Measurements from ENCODE around the gene IL12RB2. TPM values are rescaled to one million over a fixed set of nuclear protein-coding genes. Genes with fewer than 3 reads are reported as not detected.

The IL12RB2 gene
- total RNA-seq, 3 donors from 2014 or later: 75.9 to 87.4 (median 81.2) TPM

- no peaks in the 10 kb centered on the region for H3K36me3 Mint-ChIP-seq (ENCODE audit: insufficient read depth)
- peaks cover 3% of the 10 kb centered on the region for H3K9me3 Mint-ChIP-seq
- peak; percentile 71 to 82 for ATAC-seq
- no peak overlapping the region for H3K4me3 Mint-ChIP-seq
- peaks cover 3% of the 10 kb centered on the region for H3K27me3 Mint-ChIP-seq (ENCODE audit: low read depth)
- no peak for DNase-seq
- H3K4me1 Mint-ChIP-seq (ENCODE audit: low read depth): peaks cover 6% of the 10 kb centered on the region
Observed at GRCh38 chr1:67294836-67295617, 12.6 kb upstream of the IL12RB2 start.

GRCh38 chr1:67298762-67299161, 8.9 kb upstream of the IL12RB2 start:
- Mint-ChIP-seq H3K36me3 (ENCODE audit: insufficient read depth) (no peaks in the 10 kb centered on the region), H3K4me3 (no peak overlapping the region), H3K9me3 (peaks cover 3% of the 10 kb centered on the region), H3K27me3 (ENCODE audit: low read depth) (peaks cover 3% of the 10 kb centered on the region), H3K4me1 (ENCODE audit: low read depth) (peaks cover 6% of the 10 kb centered on the region)
- DNase-seq (no peak), ATAC-seq (peak in 1 of 2 donors; percentile 39)

- Mint-ChIP-seq H3K9me3 (peaks cover 3% of the 10 kb centered on the region), H3K36me3 (ENCODE audit: insufficient read depth) (no peaks in the 10 kb centered on the region), H3K27me3 (ENCODE audit: low read depth) (peaks cover 3% of the 10 kb centered on the region), H3K4me1 (ENCODE audit: low read depth) (peaks cover 10% of the 10 kb centered on the region), H3K4me3 (no peak overlapping the region)
- no peak for ATAC-seq
- DNase-seq: no peak
Observed at GRCh38 chr1:67299296-67299695, 8.4 kb upstream of the IL12RB2 start.

- Mint-ChIP-seq H3K4me1 (ENCODE audit: low read depth) (peaks cover 9% of the 10 kb centered on the region), H3K36me3 (ENCODE audit: insufficient read depth) (no peaks in the 10 kb centered on the region), H3K4me3 (no peak overlapping the region), H3K9me3 (no peaks in the 10 kb centered on the region), H3K27me3 (ENCODE audit: low read depth) (no peaks in the 10 kb centered on the region)
- no peak for DNase-seq
- ATAC-seq: no peak
Observed at GRCh38 chr1:67300561-67300960, 7.1 kb upstream of the IL12RB2 start.

- H3K36me3 Mint-ChIP-seq (ENCODE audit: insufficient read depth): no peaks in the 10 kb centered on the region
- peaks cover 10% of the 10 kb centered on the region for H3K27me3 Mint-ChIP-seq (ENCODE audit: low read depth)
- H3K4me3 Mint-ChIP-seq: no peak overlapping the region
- no peaks in the 10 kb centered on the region for H3K9me3 Mint-ChIP-seq
- ATAC-seq (peak; percentile 20 to 47), DNase-seq (no peak)
- H3K4me1 Mint-ChIP-seq (ENCODE audit: low read depth): peaks cover 13% of the 10 kb centered on the region
Observed at GRCh38 chr1:67304023-67304422, 3.6 kb upstream of the IL12RB2 start.

GRCh38 chr1:67306547-67306946, 1.1 kb upstream of the IL12RB2 start:
- H3K4me3 Mint-ChIP-seq: peak overlapping the region; percentile 84
- H3K36me3 Mint-ChIP-seq (ENCODE audit: insufficient read depth): peaks cover 11% of the 10 kb centered on the region
- DNase-seq (no peak), ATAC-seq (no peak)
- peaks cover 12% of the 10 kb centered on the region for H3K27me3 Mint-ChIP-seq (ENCODE audit: low read depth)
- no peaks in the 10 kb centered on the region for H3K9me3 Mint-ChIP-seq
- peaks cover 19% of the 10 kb centered on the region for H3K4me1 Mint-ChIP-seq (ENCODE audit: low read depth)

- peaks cover 19% of the 10 kb centered on the region for H3K36me3 Mint-ChIP-seq (ENCODE audit: insufficient read depth)
- H3K27me3 Mint-ChIP-seq (ENCODE audit: low read depth): peaks cover 12% of the 10 kb centered on the region
- H3K4me1 Mint-ChIP-seq (ENCODE audit: low read depth): peaks cover 35% of the 10 kb centered on the region
- no peaks in the 10 kb centered on the region for H3K9me3 Mint-ChIP-seq
- no peak for ATAC-seq
- DNase-seq: no peak
- peak overlapping the region; percentile 95 for H3K4me3 Mint-ChIP-seq
Observed at GRCh38 chr1:67308136-67308535, 463 bp downstream of the IL12RB2 start.

GRCh38 chr1:67312615-67313014, 4.9 kb downstream of the IL12RB2 start:
- no peak for ATAC-seq
- H3K9me3 Mint-ChIP-seq: no peaks in the 10 kb centered on the region
- DNase-seq: no peak
- peaks cover 33% of the 10 kb centered on the region for H3K36me3 Mint-ChIP-seq (ENCODE audit: insufficient read depth)
- H3K4me1 Mint-ChIP-seq (ENCODE audit: low read depth): peaks cover 42% of the 10 kb centered on the region
- peak overlapping the region; percentile 80 for H3K4me3 Mint-ChIP-seq
- H3K27me3 Mint-ChIP-seq (ENCODE audit: low read depth): peaks cover 8% of the 10 kb centered on the region

GRCh38 chr1:67313934-67314671, 6.4 kb downstream of the IL12RB2 start:
- H3K36me3 Mint-ChIP-seq (ENCODE audit: insufficient read depth): peaks cover 33% of the 10 kb centered on the region
- peak; percentile 28 to 37 for ATAC-seq

GRCh38 chr1:67314696-67315095, 7.0 kb downstream of the IL12RB2 start:
- ATAC-seq (peak; percentile 83 to 85), DNase-seq (no peak)
- Mint-ChIP-seq H3K4me3 (peak overlapping the region; percentile 19), H3K4me1 (ENCODE audit: low read depth) (peaks cover 42% of the 10 kb centered on the region), H3K9me3 (no peaks in the 10 kb centered on the region), H3K27me3 (ENCODE audit: low read depth) (peaks cover 1% of the 10 kb centered on the region), H3K36me3 (ENCODE audit: insufficient read depth) (peaks cover 31% of the 10 kb centered on the region)

More at GRCh38 chr1:67313934-67314671, 6.4 kb downstream of the IL12RB2 start:
- Mint-ChIP-seq H3K4me3 (peak overlapping the region; percentile 42), H3K27me3 (ENCODE audit: low read depth) (peaks cover 3% of the 10 kb centered on the region), H3K4me1 (ENCODE audit: low read depth) (peaks cover 42% of the 10 kb centered on the region), H3K9me3 (no peaks in the 10 kb centered on the region)
- no peak for DNase-seq

- Mint-ChIP-seq H3K4me1 (ENCODE audit: low read depth) (peaks cover 36% of the 10 kb centered on the region), H3K27me3 (ENCODE audit: low read depth) (no peaks in the 10 kb centered on the region), H3K36me3 (ENCODE audit: insufficient read depth) (peaks cover 31% of the 10 kb centered on the region), H3K4me3 (no peak overlapping the region), H3K9me3 (no peaks in the 10 kb centered on the region)
- DNase-seq (no peak), ATAC-seq (no peak)
Observed at GRCh38 chr1:67316180-67316902, 8.7 kb downstream of the IL12RB2 start.

- Mint-ChIP-seq H3K27me3 (ENCODE audit: low read depth) (no peaks in the 10 kb centered on the region), H3K9me3 (no peaks in the 10 kb centered on the region), H3K4me1 (ENCODE audit: low read depth) (peaks cover 32% of the 10 kb centered on the region), H3K36me3 (ENCODE audit: insufficient read depth) (peaks cover 34% of the 10 kb centered on the region), H3K4me3 (no peak overlapping the region)
- DNase-seq (no peak), ATAC-seq (no peak)
Observed at GRCh38 chr1:67316918-67317317, 9.2 kb downstream of the IL12RB2 start.

GRCh38 chr1:67317803-67318202, 10.1 kb downstream of the IL12RB2 start:
- Mint-ChIP-seq H3K27me3 (ENCODE audit: low read depth) (no peaks in the 10 kb centered on the region), H3K4me1 (ENCODE audit: low read depth) (peaks cover 24% of the 10 kb centered on the region), H3K36me3 (ENCODE audit: insufficient read depth) (peaks cover 37% of the 10 kb centered on the region), H3K9me3 (no peaks in the 10 kb centered on the region), H3K4me3 (no peak overlapping the region)
- DNase-seq: no peak
- ATAC-seq: no peak

GRCh38 chr1:67322442-67322841, 14.8 kb downstream of the IL12RB2 start:
- ATAC-seq (no peak), DNase-seq (no peak)
- Mint-ChIP-seq H3K27me3 (ENCODE audit: low read depth) (no peaks in the 10 kb centered on the region), H3K4me1 (ENCODE audit: low read depth) (peaks cover 2% of the 10 kb centered on the region), H3K9me3 (no peaks in the 10 kb centered on the region), H3K4me3 (no peak overlapping the region), H3K36me3 (ENCODE audit: insufficient read depth) (peaks cover 38% of the 10 kb centered on the region)

Data from activated T-cell treated with anti-CD3 and anti-CD28 coated beads, Interleukin-2, amount 50 U/mL, for 4 hours (primary cell).